ENCODE data around the gene SYCN. TPM values are rescaled to one million over a fixed set of nuclear protein-coding genes. Genes with fewer than 3 reads are reported as not detected.

Gene SYCN
- total RNA-seq, 4 donors from 2014 or later: not detected

DNA sequence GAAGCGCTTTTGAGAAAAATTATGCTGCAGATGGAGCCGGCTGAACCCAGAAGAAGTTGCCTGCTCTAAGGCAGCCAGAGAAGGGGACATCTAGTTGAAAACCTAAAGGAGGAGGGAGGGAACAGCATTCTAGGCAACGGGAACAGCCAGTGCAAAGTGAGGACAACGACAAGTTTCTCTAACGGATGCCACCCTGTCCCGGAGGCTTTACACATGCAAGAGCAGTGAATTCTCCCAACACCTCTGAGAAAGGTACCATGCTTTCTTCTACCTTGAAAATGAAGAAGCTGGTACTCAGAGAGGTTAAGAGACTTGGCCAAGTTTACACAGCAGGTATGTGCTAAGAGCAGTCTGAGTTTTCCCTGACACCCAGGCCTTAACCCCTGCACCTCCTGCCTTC lies 34.9 kb upstream of the SYCN start:
- intact Hi-C loops (cut with DNase I; ENCODE audit: low total_unique reads): no loop called here
- DNase-seq (ENCODE audit: low spot score in 2 of 2): no peak
- WGBS, 2 donors: 84 to 85% methylated on average over 6 of the region's 6 CpGs
- no peak for TF ChIP-seq CTCF (IDR thresholded peaks at IDR 0.05)
- no peak for TF ChIP-seq POLR2A (IDR thresholded peaks at IDR 0.05)
- H3K4me3 ChIP-seq (ENCODE audit: low read depth, poor library complexity, severe bottlenecking): no peak overlapping the region

GRCh38 chr19:39238209-39238608 lies 34.1 kb upstream of the SYCN start:
- TF ChIP-seq CTCF (IDR thresholded peaks at IDR 0.05) (no peak), POLR2A (IDR thresholded peaks at IDR 0.05) (no peak)
- no peak for DNase-seq (ENCODE audit: low spot score in 2 of 2)
- no peak overlapping the region for H3K4me3 ChIP-seq (ENCODE audit: low read depth, poor library complexity, severe bottlenecking)
- WGBS, 2 donors: 78 to 82% methylated on average over 6 of the region's 6 CpGs
- intact Hi-C loops (cut with DNase I; ENCODE audit: low total_unique reads): no loop called here

GRCh38 chr19:39237200-39238184 lies 33.4 kb upstream of the SYCN start:
- TF ChIP-seq CTCF (IDR thresholded peaks at IDR 0.05): no peak
- no peak for TF ChIP-seq POLR2A (IDR thresholded peaks at IDR 0.05)
- intact Hi-C loops (cut with DNase I; ENCODE audit: low total_unique reads): no loop called here
- H3K4me3 ChIP-seq (ENCODE audit: low read depth, poor library complexity, severe bottlenecking): no peak overlapping the region
- 37 to 39% methylated on average over 22 of the region's 22 CpGs for WGBS, 2 donors
- peak in 1 of 2 donors; percentile 85 for DNase-seq (ENCODE audit: low spot score in 2 of 2)

- TF ChIP-seq POLR2A (IDR thresholded peaks at IDR 0.05) (no peak), CTCF (IDR thresholded peaks at IDR 0.05) (no peak)
- WGBS, 2 donors: 64 to 70% methylated on average over 10 to 12 of the region's 12 CpGs
- DNase-seq (ENCODE audit: low spot score in 2 of 2): no peak
- H3K4me3 ChIP-seq (ENCODE audit: low read depth, poor library complexity, severe bottlenecking): no peak overlapping the region
- intact Hi-C loops (cut with DNase I; ENCODE audit: low total_unique reads): no loop called here
These were observed 32.5 kb upstream of the SYCN start for GRCh38 chr19:39236527-39236926.

DNA sequence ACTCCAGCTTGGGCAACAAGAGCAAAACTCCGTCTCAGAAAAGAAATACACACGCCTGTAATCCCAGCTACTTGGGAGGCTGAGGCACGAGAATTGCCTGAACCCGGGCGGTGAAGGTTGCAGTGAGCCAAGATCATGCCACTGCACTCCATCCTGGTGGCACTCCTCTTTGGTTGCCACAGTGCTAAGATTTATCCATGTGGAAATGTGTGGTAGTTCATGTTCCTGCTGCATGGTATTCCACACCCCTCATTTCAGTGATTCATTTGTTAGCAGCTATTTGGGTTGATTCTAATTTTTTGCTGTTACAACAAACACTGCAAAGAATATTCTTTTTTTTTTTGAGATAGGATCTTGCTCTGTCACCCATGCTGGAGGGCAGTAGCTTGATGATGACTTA lies 28.6 kb upstream of the SYCN start:
- intact Hi-C loops (cut with DNase I; ENCODE audit: low total_unique reads): no loop called here
- 78 to 91% methylated on average over 5 of the region's 5 CpGs for WGBS, 2 donors

More for the DNA sequence above, 28.6 kb upstream of the SYCN start:
- no peak for DNase-seq (ENCODE audit: low spot score in 2 of 2)
- TF ChIP-seq CTCF (IDR thresholded peaks at IDR 0.05) (no peak), POLR2A (IDR thresholded peaks at IDR 0.05) (no peak)
- H3K4me3 ChIP-seq (ENCODE audit: low read depth, poor library complexity, severe bottlenecking): no peak overlapping the region

Data from lower leg skin (tissue), 4 donors.